Left ventricle myocardium inferior (tissue), 1 donor: ENCODE measurements around the gene CCSER1. TPM values are rescaled to one million over a fixed set of nuclear protein-coding genes. Genes with fewer than 3 reads are reported as not detected.

ENCODE experiments used
- DNase-seq: peaks from one replicate; pipeline ENCODE4 v3.0.0-alpha.2; 2020
- H3K27ac ChIP-seq: fragments of 200-600 bp; replicated peaks from 2 replicates; pipeline ENCODE4 v1.8.0; 2021
- H3K27me3 ChIP-seq: fragments of 200-600 bp; 2 replicates; pipeline ENCODE4 v1.8.0; 2021; ENCODE audit warnings: low read depth
- H3K36me3 ChIP-seq: fragments of 200-600 bp; 2 replicates; pipeline ENCODE4 v1.8.0; 2021
- H3K4me1 ChIP-seq: fragments of 200-600 bp; 2 replicates; pipeline ENCODE4 v1.8.0; 2021
- H3K4me3 ChIP-seq: fragments of 200-600 bp; 2 replicates; pipeline ENCODE4 v1.8.0; 2021; ENCODE audit warnings: mild to moderate bottlenecking, moderate library complexity
- H3K9me3 ChIP-seq: fragments of 200-600 bp; replicated peaks from 2 replicates; pipeline ENCODE4 v1.8.0; 2021
- CTCF ChIP-seq: fragments of 200-600 bp; IDR thresholded peaks from 2 replicates; pipeline ENCODE4 v1.8.0; 2021; ENCODE audit warnings: antibody characterized with exemption, mild to moderate bottlenecking, borderline replicate concordance
- intact Hi-C: fragments of 100-400 bp; cut with micrococcal nuclease; formaldehyde crosslinking; loops from one replicate; pipeline ENCODE4 v1.11.0; 2022
- total RNA-seq: library from RNA; stranded (reverse); fragmentation: NEBNext Ultra II Directional; extraction: Animal tissue kit (Norgen Biotek cat#: 25700); gene quantifications from one replicate; pipeline ENCODE4 v1.2.1, GENCODE V29; 2021
- donor health status: DM: no; HTN: yes; CAD: no; lungs with severe emphysema.

The CCSER1 gene
- total RNA-seq, 1 donor from 2014 or later, result 13.2 TPM

DNA sequence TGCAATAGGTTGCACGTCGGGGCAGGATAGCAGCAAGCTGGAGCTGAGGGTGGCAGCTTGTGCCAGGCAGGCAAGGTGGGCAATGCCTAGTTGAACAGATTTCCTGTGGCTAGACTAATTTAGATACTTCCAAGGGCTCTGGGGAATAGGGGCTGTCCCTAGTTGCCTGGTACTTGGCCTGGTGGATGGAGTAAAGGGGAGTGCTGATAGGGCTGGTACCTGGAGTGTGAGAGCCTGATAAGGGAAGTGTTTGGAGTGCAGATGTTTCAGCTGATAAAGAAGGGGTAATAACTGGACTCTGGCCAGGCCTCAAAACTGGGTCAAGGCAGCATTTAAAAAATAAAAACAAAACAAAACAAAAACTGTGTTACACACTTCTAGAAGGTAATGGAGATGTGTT, 665.5 kb downstream of the CCSER1 start:
- H3K27me3 ChIP-seq, result no peaks in the 10 kb centered on the region
- H3K36me3 ChIP-seq, result no peaks in the 10 kb centered on the region
- H3K27ac ChIP-seq, result no peak overlapping the region
- intact Hi-C loops, result no loop called here
- no peak overlapping the region for H3K4me3 ChIP-seq
- H3K4me1 ChIP-seq, result no peaks in the 10 kb centered on the region
- no peak for DNase-seq
- TF ChIP-seq CTCF, result no peak
- H3K9me3 ChIP-seq, result peaks cover 10% of the 10 kb centered on the region

- no peak for TF ChIP-seq CTCF
- Histone ChIP-seq H3K27me3 (no peaks in the 10 kb centered on the region), H3K36me3 (no peaks in the 10 kb centered on the region), H3K27ac (no peak overlapping the region), H3K4me3 (no peak overlapping the region), H3K4me1 (no peaks in the 10 kb centered on the region), H3K9me3 (peaks cover 14% of the 10 kb centered on the region)
- intact Hi-C loops, result no loop called here
- DNase-seq, result no peak
These were observed 671.8 kb downstream of the CCSER1 start for GRCh38 chr4:90798948-90799347.

- Histone ChIP-seq H3K27ac (no peak overlapping the region), H3K4me3 (no peak overlapping the region), H3K27me3 (no peaks in the 10 kb centered on the region), H3K36me3 (no peaks in the 10 kb centered on the region), H3K4me1 (no peaks in the 10 kb centered on the region), H3K9me3 (peaks cover 14% of the 10 kb centered on the region)
- DNase-seq, result no peak
- no peak for TF ChIP-seq CTCF
- intact Hi-C loops, result no loop called here
These were observed 672.7 kb downstream of the CCSER1 start for GRCh38 chr4:90799895-90800294.

DNA sequence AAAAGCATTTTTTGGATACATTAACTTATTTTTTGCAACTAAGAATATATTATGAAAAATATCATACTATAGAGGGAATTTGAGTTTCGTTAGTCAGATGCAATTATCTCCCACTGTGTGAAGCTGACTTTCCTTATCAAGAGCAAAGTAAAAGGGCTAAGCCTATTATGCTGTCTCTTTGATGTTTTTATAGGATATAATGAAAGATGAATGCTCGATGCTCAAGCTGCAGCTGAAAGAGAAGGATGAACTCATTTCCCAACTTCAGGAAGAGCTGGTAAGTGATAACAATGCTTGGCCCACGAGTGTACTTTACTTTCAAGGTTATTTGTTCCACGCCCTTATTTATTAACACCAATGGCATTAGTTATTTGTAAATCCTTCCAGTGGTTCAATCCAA, 688.4 kb downstream of the CCSER1 start:
- H3K4me3 ChIP-seq, result no peak overlapping the region
- no peak for DNase-seq
- H3K9me3 ChIP-seq, result peaks cover 16% of the 10 kb centered on the region
- TF ChIP-seq CTCF, result no peak
- H3K4me1 ChIP-seq, result no peaks in the 10 kb centered on the region
- H3K27ac ChIP-seq, result no peak overlapping the region
- intact Hi-C loops, result no loop called here
- no peaks in the 10 kb centered on the region for H3K27me3 ChIP-seq
- no peaks in the 10 kb centered on the region for H3K36me3 ChIP-seq

DNA sequence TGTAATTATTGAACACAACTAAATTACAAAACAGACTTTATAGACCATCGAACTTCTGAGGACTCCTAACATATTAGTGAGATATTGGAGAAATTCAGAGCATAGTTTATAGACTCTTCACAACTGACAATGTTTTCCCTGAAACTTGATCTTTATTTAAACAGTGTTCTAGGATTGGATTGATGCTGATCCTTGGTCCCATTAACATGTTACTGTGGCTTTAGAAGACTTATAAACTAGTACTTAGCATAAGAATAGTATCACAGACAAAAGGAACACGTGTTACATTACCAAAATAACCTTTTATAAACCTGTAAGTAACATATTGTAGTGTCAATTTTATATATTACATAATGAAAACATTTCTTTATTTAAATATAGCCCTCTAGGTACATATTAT, 689.6 kb downstream of the CCSER1 start:
- H3K4me3 ChIP-seq, result no peak overlapping the region
- intact Hi-C loops, result no loop called here

More for the DNA sequence above, 689.6 kb downstream of the CCSER1 start:
- DNase-seq, result no peak
- Histone ChIP-seq H3K9me3 (peaks cover 16% of the 10 kb centered on the region), H3K27me3 (no peaks in the 10 kb centered on the region), H3K4me1 (no peaks in the 10 kb centered on the region), H3K27ac (no peak overlapping the region), H3K36me3 (no peaks in the 10 kb centered on the region)
- no peak for TF ChIP-seq CTCF
